Stimulated activated CD8-positive, alpha-beta memory T cell treated with anti-CD3 and anti-CD28 coated beads, Interleukin-15, amount 100 ng/mL, for 4 hours (primary cell): ENCODE results near the gene CDH22.

ENCODE experiments used
- DNase-seq, 2 donors: peaks; one replicate each; pipeline ENCODE4 v3.0.0-alpha.2; 2020; ENCODE audit warnings: low read depth in 2 of 2

The CDH22 gene

GRCh38 chr20:46324379-46324778, 16.1 kb upstream of the CDH22 start:
- no peak for DNase-seq

GRCh38 chr20:46323557-46323956, 15.3 kb upstream of the CDH22 start:
- DNase-seq: no peak

GRCh38 chr20:46322641-46323040, 14.3 kb upstream of the CDH22 start:
- no peak for DNase-seq

- DNase-seq: no peak
Observed at GRCh38 chr20:46317685-46318177, 9.4 kb upstream of the CDH22 start.

GRCh38 chr20:46316984-46317684, 8.8 kb upstream of the CDH22 start:
- DNase-seq: no peak

GRCh38 chr20:46315311-46315710, 7.0 kb upstream of the CDH22 start:
- no peak for DNase-seq

- no peak for DNase-seq
Observed at GRCh38 chr20:46312945-46313861, 4.9 kb upstream of the CDH22 start.

- no peak for DNase-seq
Observed at GRCh38 chr20:46312075-46312944, 4.0 kb upstream of the CDH22 start.

- no peak for DNase-seq
Observed at GRCh38 chr20:46311719-46312074, 3.4 kb upstream of the CDH22 start.

- DNase-seq: no peak
Observed at GRCh38 chr20:46311039-46311650, 2.8 kb upstream of the CDH22 start.

- no peak for DNase-seq
Observed at GRCh38 chr20:46309945-46310344, 1.6 kb upstream of the CDH22 start.

GRCh38 chr20:46307999-46308257, 370 bp downstream of the CDH22 start:
- DNase-seq: no peak

GRCh38 chr20:46307139-46307998, 929 bp downstream of the CDH22 start:
- peak; percentile 50 to 54 for DNase-seq

GRCh38 chr20:46306743-46307138, 1.6 kb downstream of the CDH22 start:
- DNase-seq: no peak

GRCh38 chr20:46305973-46306360, 2.3 kb downstream of the CDH22 start:
- no peak for DNase-seq

- no peak for DNase-seq
Observed at GRCh38 chr20:46305331-46305972, 2.8 kb downstream of the CDH22 start.

- no peak for DNase-seq
Observed at GRCh38 chr20:46304852-46305251, 3.4 kb downstream of the CDH22 start.

- DNase-seq: no peak
Observed at GRCh38 chr20:46304361-46304760, 3.9 kb downstream of the CDH22 start.

- no peak for DNase-seq
Observed at GRCh38 chr20:46303176-46303956, 4.9 kb downstream of the CDH22 start.

- no peak for DNase-seq
Observed at GRCh38 chr20:46302106-46302505, 6.2 kb downstream of the CDH22 start.
